PC-3 (cell line): ENCODE results near the gene CAPN1. TPM values are rescaled to one million over a fixed set of nuclear protein-coding genes. Genes with fewer than 3 reads are reported as not detected.

Experiments used
- ATAC-seq: fragments of 200-7000 bp; cut with Tn5 transposase; 2 replicates; pipeline ENCODE4 v1.9.1; 2020; ENCODE audit warnings: mild to moderate bottlenecking, moderate library complexity
- BruUV-seq: library from RNA; stranded (reverse); fragments of 400-500 nt; replicated peaks from 2 replicates; lab custom pipeline; 2021; lab: Mats Ljungman, UMichigan
- CTCF ChIA-PET: fragments of 300-600 bp; sonication (Branson Sonifier 250); formaldehyde crosslinking; loops from one replicate; lab custom pipeline; 2022; ENCODE audit warnings: antibody characterized with exemption; lab: Charles Lee
- POLR2A ChIA-PET: fragments of 300-600 bp; sonication (Branson Sonifier 250); formaldehyde crosslinking; loops from one replicate; lab custom pipeline; 2022; ENCODE audit warnings: antibody characterized with exemption; ENCODE audit not compliant: unreplicated experiment; lab: Charles Lee
- DNase-seq: peaks from one replicate; pipeline ENCODE4 v3.0.0-alpha.2; 2015
- H2AFZ ChIP-seq: fragments of 300-600 bp; sonication (generic); 2 replicates; pipeline ENCODE4 v1.6.0; 2016; ENCODE audit warnings: antibody characterized with exemption, low read length
- H3F3A ChIP-seq: fragments of 300-600 bp; sonication (generic); one replicate; pipeline ENCODE4 v1.6.0; 2017; ENCODE audit warnings: antibody characterized with exemption, low read length, control low read depth, mild to moderate bottlenecking; ENCODE audit not compliant: unreplicated experiment
- H3K27ac ChIP-seq: fragments of 300-600 bp; sonication (generic); 2 replicates; pipeline ENCODE4 v1.5.1; 2016; ENCODE audit warnings: mild to moderate bottlenecking, low read length
- H3K27me3 ChIP-seq: fragments of 300-600 bp; sonication (generic); 2 replicates; pipeline ENCODE4 v1.6.1; 2016; ENCODE audit warnings: low read length, mixed read lengths
- H3K36me3 ChIP-seq: fragments of 300-600 bp; sonication (generic); 2 replicates; pipeline ENCODE4 v1.6.1; 2016; ENCODE audit warnings: low read depth, mixed run types, low read length, mixed read lengths
- H3K4me1 ChIP-seq: fragments of 300-600 bp; sonication (generic); 2 replicates; pipeline ENCODE4 v1.5.1; 2016; ENCODE audit warnings: low read length; ENCODE audit not compliant: insufficient read depth
- H3K4me2 ChIP-seq: fragments of 300-600 bp; sonication (generic); 2 replicates; pipeline ENCODE4 v1.6.0; 2016; ENCODE audit warnings: low read length
- H3K4me3 ChIP-seq: fragments of 300-600 bp; sonication (generic); 2 replicates; pipeline ENCODE4 v1.5.1; 2016; ENCODE audit warnings: mild to moderate bottlenecking, low read length, mixed read lengths
- H3K79me2 ChIP-seq: fragments of 300-600 bp; sonication (generic); 2 replicates; pipeline ENCODE4 v1.6.1; 2017; ENCODE audit warnings: low read length, mixed read lengths
- H3K9ac ChIP-seq: fragments of 300-600 bp; sonication (generic); 2 replicates; pipeline ENCODE4 v1.6.0; 2016; ENCODE audit warnings: mild to moderate bottlenecking, low read length
- H3K9me2 ChIP-seq: fragments of 300-600 bp; sonication (generic); replicated peaks from 2 replicates; pipeline ENCODE4 v1.6.1; 2016; ENCODE audit warnings: mixed run types, low read length, mixed read lengths
- H3K9me3 ChIP-seq: fragments of 300-600 bp; sonication (generic); 2 replicates; pipeline ENCODE4 v1.6.1; 2016; ENCODE audit warnings: low read length, mixed read lengths
- H4K20me1 ChIP-seq: fragments of 300-600 bp; sonication (generic); 2 replicates; pipeline ENCODE4 v1.6.1; 2016; ENCODE audit warnings: low read length, mixed read lengths
- CTCF ChIP-seq: fragments of 300-600 bp; sonication (generic); conservative IDR thresholded peaks from 2 replicates; pipeline ENCODE4 v1.5.1; 2017; ENCODE audit warnings: antibody characterized with exemption, low read depth, mild to moderate bottlenecking, low read length
- EZH2 ChIP-seq: fragments of 300-600 bp; sonication (generic); IDR thresholded peaks from one replicate; pipeline ENCODE4 v1.6.1; 2017; ENCODE audit warnings: antibody characterized with exemption, mild to moderate bottlenecking, low read length; ENCODE audit not compliant: unreplicated experiment
- EZH2phosphoT487 ChIP-seq: fragments of 300-600 bp; sonication (generic); IDR thresholded peaks from 2 replicates; pipeline ENCODE4 v1.6.1; 2018; ENCODE audit warnings: mild to moderate bottlenecking, antibody characterized with exemption, low read length, borderline replicate concordance
- intact Hi-C: fragments of 100-400 bp; cut with micrococcal nuclease; formaldehyde crosslinking; loops from 2 replicates; pipeline ENCODE4 v1.9.0; 2023
- total RNA-seq: library from RNA; depleted of rRNA; stranded (reverse); fragments of >200 nt; gene quantifications from 2 replicates; pipeline ENCODE4 v1.2.3, GENCODE V29; 2014

Gene CAPN1
- total RNA-seq, 1 experiment from 2014 or later, result 307 TPM

DNA sequence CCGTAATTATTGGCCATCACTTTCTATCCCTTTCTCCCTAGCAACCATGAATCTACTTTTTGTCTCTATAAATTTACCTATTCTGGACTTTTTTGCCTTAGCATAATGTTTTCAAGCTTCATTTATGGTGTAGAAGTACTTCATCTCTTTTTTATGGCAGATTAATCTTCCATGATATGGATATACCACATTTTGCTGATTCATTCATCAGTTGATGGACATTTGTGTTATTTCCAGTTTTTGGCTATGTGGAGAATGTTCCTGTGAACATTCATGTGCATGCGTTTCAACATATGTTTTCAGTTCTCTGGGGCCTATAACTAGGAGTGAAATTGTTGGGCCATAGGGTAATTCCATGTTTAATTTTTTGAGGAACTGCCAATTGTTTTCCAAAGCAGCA is 12.8 kb downstream of the CAPN1 start:
- intact Hi-C loops, result no loop called here
- Histone ChIP-seq H3K4me1 (no peaks in the 10 kb centered on the region), H3K27ac (no peak overlapping the region), H3K36me3 (peaks cover 55% of the 10 kb centered on the region), H3K9me3 (no peaks in the 10 kb centered on the region), H3K79me2 (peaks cover 5% of the 10 kb centered on the region; the same call in 1 of the 2 replicates), H3K9ac (no peak overlapping the region), H3K9me2 (no peaks in the 10 kb centered on the region), H3K4me3 (no peak overlapping the region), H3F3A (peaks cover 5% of the 10 kb centered on the region), H3K27me3 (no peaks in the 10 kb centered on the region), H4K20me1 (no peaks in the 10 kb centered on the region), H2AFZ (no peak overlapping the region), H3K4me2 (no peak overlapping the region)
- ATAC-seq (no peak), DNase-seq (no peak)
- no peak for TF ChIP-seq CTCF
- no peak for TF ChIP-seq EZH2phosphoT487
- no TSS peak for BruUV-seq
- ChIA-PET CTCF (no interaction called here), POLR2A (no interaction called here)

GRCh38 chr11:65204143-65204542 is 22.4 kb downstream of the CAPN1 start:
- H3K9me3 ChIP-seq, result no peaks in the 10 kb centered on the region
- no peak overlapping the region for H3K9ac ChIP-seq
- H3K4me2 ChIP-seq, result no peak overlapping the region
- POLR2A ChIA-PET, result no interaction called here
- H3K27me3 ChIP-seq, result no peaks in the 10 kb centered on the region
- H3K36me3 ChIP-seq, result peaks cover 41% of the 10 kb centered on the region
- H3F3A ChIP-seq, result peaks cover under 1% of the 10 kb centered on the region
- no TSS peak for BruUV-seq
- DNase-seq (no peak), ATAC-seq (no peak)
- CTCF ChIA-PET, result no interaction called here
- H3K9me2 ChIP-seq, result no peaks in the 10 kb centered on the region
- H3K4me1 ChIP-seq, result no peaks in the 10 kb centered on the region
- intact Hi-C loops, result loop anchor here (1.0 kb wide), 1 partner anchor 46 kb away; no protein-coding TSS in a partner anchor
- H3K27ac ChIP-seq, result no peak overlapping the region
- no peaks in the 10 kb centered on the region for H4K20me1 ChIP-seq
- TF ChIP-seq CTCF (no peak), EZH2phosphoT487 (no peak), EZH2 (no peak)
- H3K4me3 ChIP-seq, result no peak overlapping the region
- H2AFZ ChIP-seq, result no peak overlapping the region
- no peaks in the 10 kb centered on the region for H3K79me2 ChIP-seq

GRCh38 chr11:65204646-65205601 is 23.2 kb downstream of the CAPN1 start:
- ATAC-seq (peak; percentile 69), DNase-seq (peak; percentile 59)
- no peaks in the 10 kb centered on the region for H3F3A ChIP-seq
- H3K4me2 ChIP-seq, result no peak overlapping the region
- H3K36me3 ChIP-seq, result peaks cover 45% of the 10 kb centered on the region
- no peak overlapping the region for H2AFZ ChIP-seq
- intact Hi-C loops, result loop anchor here (1.0 kb wide), 1 partner anchor 45 kb away; no protein-coding TSS in a partner anchor
- no TSS peak for BruUV-seq
- H3K79me2 ChIP-seq, result no peaks in the 10 kb centered on the region
- TF ChIP-seq EZH2phosphoT487 (no peak), EZH2 (no peak), CTCF (peak; percentile 98)
- no peaks in the 10 kb centered on the region for H4K20me1 ChIP-seq
- H3K4me3 ChIP-seq, result no peak overlapping the region
- no peak overlapping the region for H3K9ac ChIP-seq
- ChIA-PET CTCF (no interaction called here), POLR2A (no interaction called here)
- H3K27ac ChIP-seq, result no peak overlapping the region
- no peaks in the 10 kb centered on the region for H3K4me1 ChIP-seq
- no peaks in the 10 kb centered on the region for H3K27me3 ChIP-seq
- no peaks in the 10 kb centered on the region for H3K9me3 ChIP-seq
- no peaks in the 10 kb centered on the region for H3K9me2 ChIP-seq
